Activated gamma-delta T cell (primary cell): ENCODE results near the gene CRTC3.
"Not testable (repeated sequence)": the region's sequence is repeated elsewhere in the genome, so short reads cannot be mapped to it uniquely, and the experiment has no call there.

Experiments used
- DNase-seq: peaks from one replicate; lab custom pipeline; 2025; lab: John Stamatoyannopoulos, UW

The CRTC3 gene

DNA sequence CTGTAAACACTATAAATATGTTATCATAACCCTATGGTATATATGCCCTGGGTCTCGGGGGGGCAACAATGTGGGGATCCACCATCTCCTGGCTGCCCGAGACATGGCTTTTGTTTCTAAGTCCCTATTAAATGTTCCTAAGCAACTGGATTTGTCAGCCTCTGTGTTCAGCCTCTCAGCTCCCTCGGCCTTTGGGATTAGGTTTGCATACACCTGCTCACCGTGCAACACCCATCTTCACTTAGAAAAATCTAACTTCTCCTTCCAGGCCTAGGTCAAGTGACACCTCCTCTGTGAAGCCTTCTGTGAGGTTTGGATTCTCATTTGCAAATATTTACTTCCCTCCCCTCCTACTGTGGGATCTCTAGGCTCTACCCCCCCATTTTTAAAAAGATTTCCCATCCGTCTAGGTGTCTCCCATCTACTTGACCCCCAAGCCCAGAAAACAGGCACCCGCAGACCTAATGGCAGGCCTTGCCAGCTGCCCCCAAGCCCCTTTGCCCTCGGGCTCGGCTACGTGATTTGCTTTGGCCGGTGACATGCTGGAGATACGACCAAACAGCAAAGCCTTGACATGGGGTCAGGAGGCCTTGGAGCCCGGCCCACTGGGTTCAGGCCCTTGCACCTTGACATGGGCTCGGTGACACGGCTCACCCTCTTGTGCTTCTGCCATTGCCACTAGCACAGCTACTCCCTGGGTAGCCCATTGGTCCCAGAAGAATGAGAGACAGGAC lies 121.4 kb downstream of the CRTC3 start:
- no peak for DNase-seq

DNA sequence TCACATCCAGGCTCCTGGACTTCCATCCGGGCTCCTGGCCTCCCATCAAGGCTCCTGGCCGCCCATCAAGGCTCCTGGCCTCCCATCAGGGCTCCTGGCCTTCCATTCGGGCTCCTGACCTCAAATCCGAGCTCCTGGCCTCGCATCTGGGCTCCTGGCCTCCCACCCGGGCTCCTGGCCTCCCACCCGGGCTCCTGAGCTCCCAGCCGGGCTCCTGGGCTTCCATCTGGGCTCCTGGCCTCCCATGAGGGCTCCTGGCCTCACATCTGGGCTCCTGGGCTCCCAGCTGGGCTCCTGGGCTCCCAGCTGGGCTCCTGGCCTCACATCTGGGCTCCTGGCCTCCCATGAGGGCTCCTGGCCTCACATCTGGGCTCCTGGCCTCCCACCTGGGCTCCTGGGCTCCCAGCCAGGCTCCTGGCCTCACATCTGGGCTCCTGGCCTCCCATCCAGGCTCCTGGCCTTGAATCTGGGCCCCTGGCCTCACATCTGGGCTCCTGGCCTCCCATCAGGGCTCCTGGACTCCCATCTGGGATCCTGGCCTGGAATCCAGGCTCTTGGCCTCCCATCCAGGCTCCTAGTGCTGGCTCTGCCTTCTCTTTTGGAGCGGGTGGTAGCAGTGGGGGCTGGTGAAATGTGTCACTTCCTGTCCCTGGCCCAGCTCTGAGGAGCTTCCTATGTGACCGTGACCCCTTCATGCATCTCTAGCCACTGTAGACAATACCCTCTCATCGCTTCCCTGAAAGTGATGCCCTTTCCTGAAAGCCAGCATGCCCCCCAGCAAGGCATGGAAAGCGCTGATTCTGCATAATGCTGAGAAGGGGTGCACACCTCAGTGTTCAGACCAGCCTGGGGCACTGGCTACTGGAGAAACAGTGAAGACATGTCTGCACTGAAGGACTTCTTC lies 124.8 kb downstream of the CRTC3 start:
- no peak for DNase-seq

DNA sequence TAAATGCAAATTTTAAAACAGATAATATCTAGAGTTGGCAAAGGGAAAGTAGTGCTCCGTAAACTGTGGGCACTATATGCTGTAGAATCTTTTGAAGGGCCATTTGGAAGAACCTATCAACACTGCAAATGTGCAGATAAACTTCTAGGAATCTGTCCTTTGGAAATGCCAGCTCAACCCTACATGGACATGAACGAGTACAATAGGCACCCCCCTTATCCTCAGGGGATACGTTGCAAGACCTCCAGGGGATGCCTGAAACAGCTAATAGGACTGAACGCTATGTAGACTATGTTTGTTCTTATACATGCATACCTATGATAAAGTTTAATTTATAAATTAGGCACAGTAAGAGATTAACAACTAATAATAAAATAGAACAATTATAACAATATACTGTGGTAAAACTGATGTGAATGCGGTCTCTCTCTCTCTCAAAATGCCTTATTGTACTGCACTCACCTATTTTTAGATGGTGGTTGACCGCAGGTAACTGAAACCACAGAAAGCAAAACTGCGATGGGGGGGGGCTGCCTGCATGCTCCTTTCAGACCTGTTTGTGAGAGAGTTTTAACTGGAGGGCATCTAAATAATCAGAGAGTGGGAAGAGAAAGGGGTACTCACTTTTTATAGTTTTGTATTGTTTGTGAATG lies 127.9 kb downstream of the CRTC3 start:
- DNase-seq = not testable (repeated sequence)

DNA sequence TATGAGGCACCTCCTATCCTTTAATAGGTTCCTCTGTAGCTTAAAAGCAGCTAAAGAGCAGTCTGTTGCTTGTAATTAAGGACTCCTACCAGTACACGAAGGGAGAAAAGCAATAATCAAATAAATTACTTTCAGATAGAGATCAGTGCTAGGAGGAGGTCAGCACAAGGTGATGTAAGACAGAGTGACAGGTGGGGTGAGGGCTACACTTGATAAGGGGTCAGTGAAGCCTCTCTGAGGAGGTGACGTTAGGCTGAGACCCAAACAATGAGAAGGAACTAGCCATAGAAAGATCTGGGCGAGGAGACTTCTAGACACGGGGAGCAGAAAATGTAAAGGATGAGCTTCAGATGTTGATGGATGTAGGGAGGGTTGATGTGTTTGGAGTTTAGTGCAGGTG lies 129.8 kb downstream of the CRTC3 start:
- no peak for DNase-seq

DNA sequence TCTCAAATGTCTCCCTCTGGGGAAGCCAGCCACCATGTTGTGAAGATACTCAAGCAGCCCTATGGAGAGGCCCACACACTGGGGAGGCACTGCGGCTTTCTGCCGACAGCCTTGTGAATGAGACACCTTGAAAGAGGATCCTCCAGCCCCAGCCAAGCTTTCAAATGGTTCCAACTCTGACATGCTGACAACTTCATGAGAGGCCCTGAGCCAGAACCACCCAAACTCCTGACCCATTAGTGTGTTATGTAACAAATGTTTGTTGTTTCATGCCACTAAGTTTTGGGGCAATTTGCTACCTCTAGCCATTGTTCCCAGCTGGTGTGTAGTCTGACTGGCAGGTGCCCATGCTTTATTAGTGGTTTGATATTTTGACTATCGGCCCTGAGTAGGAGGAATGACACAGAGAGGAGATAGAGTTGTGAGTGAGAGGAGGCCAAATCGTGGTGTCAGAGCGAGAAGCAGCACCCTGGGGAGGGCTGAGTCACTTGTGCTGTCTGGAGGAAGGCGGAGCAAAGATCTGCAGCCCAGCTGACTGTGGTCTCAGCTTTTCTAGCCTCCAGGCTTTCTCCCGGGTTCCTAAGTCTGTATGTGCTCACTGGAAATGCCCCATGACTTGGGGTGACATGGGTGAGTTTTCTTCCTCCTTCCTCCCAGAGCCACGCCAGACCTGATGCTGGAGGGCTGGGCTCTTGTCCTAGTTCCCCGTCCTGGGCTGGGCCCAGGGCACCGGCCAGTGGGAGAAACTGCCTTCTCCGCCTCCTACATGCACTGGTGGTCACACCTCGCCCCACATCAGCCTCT lies 130.7 kb downstream of the CRTC3 start:
- no peak for DNase-seq

DNA sequence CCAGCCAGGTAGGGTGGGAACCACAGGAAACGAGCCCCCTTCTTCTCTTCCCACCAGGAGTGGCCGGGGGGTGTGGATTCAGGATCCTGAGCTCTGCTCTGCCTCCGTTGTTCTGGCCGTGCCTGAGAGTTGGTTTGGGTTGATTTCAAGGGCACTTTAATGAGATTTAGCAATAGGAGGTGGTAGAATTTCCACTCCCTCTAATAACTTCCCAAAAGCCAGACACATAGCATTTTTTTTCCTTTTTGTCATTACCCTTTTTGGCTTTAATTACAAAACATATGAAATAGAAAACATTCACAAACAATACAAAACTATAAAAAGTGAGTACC lies 131.2 kb downstream of the CRTC3 start:
- DNase-seq = not testable (repeated sequence)

DNA sequence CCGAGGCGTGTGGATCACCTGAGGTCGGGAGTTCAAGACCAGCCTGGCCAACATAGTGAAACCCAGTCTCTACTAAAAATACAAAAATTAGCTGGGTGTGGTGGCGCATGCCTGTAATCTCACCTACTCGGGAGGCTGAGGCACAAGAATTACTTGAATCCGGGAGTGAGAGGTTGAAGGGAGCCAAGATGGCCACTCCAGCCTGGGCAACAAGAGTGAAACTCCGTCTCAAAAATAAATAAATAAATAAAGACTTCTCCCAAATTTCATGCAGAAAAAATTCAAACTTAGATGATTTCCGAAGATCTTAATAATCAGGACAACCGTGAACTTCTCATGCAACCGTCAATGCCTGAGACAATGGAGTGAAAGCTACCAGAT lies 134.3 kb downstream of the CRTC3 start:
- not testable (repeated sequence) for DNase-seq

DNA sequence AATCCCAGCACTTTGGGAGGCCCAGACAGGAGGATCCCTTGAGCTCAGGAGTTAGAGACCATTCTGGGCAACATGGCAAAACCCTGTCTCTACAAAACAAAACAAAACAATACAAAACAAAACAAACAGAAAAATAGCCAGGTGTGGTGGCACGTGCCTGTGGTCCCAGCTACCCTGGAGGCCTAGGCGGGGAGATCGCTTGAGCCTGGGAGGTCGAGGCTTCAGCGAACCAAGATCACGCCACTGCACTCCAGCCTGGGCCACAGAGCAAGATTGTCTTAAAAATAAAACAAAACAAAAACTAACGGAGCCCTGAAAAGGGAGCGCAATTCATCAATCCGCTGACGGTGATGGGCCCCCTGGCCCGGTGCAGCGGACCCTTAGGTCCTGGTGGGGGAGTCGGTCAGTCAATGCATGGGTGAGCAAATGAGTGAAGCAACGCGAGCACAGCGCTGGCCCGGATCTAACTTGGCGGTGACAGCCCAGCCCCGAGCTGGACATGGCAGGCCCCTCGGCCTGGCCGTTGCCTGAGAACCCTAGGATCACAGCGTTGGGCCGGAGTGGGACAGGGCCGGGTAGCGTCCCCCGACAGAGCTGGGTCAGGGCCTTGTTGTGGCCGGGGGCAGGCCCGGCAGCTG lies 135.0 kb downstream of the CRTC3 start:
- no peak for DNase-seq

DNA sequence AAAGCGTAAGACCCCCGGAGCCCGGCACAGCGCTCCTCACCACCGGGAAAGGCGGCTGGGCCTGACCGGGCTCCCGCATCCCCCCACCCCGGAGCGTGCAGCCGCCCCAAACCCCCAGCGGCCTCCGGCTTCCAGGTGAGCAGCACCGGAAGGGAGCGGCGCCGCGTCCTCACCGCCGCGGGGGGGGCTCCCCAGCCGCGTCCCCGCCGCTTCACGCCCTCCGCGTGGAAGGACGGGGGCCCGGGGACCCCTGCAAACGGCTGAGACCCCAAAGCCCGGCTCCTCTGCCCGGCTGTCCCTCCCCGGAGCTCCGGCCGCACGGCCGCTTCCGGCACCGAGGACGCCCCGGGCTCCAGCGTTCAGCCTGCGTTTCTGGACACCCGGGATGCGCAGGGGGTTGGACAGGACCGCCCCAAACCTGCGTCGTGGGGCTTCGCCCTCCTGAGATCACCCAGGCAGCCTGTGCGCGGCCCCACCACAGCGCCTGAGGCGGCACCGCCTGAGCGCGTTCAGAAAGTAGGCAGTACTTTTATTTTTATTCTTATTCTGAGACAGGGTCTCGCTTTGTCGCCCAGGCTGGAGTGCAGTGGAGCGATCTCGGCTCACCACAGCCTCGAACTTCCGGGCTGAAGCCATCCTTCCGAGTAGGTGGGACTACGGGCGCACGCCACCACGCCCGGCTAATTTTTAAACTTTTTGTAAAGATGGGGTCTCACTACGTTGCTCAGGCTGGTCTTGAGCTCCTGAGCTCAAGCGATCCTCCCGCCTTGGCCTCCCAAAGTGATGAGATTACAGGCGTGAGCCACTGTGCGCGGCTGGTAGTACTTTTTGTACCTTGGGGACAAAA lies 135.8 kb downstream of the CRTC3 start:
- DNase-seq = no peak

DNA sequence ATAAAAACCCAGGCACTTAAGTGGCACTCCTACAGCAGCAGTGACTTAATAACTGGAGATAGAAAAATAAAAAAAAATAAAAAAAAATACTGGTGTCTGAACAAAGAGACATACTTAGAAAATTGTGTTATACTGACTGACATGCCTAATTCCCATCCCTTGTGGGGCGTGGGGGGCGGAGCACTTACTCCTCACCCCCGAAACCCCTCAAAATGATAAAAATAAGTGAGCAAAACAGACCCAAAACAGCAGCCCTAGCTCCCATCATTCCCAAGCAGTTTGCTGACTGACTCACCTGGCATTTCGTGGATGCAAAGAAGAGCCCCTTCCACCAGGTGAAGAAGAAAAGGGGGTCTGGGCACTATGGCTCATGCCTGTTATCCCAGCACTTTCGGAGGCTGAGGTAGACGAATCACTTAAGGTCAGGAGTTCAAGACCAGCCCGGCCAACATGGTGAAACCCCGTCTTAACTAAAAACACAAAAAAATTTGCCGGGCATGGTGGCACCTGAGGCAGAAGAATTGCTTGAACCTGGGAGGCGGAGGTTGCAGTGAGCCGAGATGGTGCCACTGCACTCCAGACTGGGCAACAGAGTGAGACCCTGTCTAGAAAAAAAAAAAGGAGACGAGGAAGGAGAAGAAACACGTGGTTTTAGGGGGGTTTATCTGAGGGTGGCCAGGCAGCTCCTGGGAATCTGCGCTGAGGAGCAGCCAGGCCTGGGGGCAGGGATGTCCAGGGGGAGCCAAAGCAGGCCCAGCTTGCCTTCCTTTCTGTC lies 136.6 kb downstream of the CRTC3 start:
- DNase-seq = no peak

DNA sequence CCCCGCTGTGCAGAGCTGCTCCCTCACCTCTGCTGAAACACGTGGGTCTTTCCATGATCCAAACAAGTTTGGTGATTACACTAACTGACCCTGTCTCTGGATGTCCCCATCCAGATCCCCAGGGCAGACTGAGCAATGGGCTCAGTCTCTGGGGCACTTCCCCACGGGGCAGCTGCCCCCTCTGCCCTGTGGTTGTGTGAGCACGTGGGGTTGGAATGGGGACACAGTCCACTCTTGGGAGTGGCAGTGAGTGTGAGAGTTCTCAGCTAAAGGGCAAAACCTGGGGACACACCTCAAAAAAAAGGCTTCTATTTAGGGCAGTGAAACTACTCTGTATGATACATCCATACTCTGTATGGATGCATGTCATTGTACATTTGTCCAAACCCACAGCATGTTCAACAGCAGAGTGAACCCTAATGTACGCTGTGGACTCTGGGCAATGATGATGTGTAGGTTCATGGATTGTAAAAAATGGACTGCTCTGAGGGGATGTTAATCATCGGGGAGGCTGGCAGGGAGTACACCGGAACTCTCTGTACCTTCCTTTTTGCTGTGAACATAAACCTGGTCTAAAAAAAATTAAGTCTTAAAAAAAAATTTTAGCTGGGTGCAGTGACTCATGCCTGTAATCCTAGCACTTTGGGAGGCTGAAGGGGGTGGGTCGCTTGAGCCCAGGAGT lies 137.5 kb downstream of the CRTC3 start:
- DNase-seq = no peak

DNA sequence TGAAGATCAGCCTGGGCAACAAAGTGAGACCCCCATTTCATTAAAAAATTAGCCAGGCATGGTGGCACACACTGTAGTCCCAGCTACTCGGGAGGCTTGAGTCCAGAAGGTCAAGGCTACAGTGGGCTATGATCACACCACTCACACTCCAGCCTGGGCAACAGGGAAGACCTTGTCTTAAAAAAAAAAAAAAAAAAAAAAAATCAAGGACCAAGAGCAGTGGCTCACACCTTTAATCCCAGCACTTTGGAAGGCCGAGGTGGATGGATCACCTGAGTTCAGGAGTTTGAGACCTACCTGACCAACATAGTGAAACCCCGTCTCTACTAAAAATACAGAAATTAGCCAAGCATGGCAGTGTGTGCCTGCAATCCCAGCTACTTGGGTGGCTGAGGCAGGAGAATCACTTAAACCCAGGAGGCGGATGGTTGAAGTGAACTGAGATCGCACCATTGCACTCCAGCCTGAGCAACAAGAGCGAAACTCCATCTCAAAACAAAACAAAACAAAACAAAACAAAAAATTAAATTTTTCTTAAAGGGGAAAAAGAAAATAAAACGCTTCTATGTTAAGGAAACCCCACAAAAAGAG lies 138.1 kb downstream of the CRTC3 start:
- not testable (repeated sequence) for DNase-seq

DNA sequence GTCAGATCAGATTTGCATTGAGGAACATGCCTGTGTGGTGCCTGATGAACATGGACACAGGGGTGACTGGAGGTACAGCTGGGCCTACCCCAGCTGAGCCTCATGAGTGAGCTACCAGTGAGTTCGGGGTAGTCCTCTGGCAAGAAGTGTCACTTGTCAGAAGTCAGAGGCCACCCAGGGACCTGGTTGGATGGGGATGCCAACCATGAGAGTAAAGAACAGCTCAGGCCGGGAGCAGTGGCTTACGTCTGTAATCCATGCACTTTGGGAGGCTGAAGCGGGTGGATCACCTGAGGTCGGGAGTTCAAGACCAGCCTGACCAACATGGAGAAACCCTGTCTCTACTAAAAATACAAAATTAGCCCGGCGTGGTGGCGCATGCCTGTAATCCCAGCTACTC lies 140.9 kb downstream of the CRTC3 start:
- DNase-seq = not testable (repeated sequence)

DNA sequence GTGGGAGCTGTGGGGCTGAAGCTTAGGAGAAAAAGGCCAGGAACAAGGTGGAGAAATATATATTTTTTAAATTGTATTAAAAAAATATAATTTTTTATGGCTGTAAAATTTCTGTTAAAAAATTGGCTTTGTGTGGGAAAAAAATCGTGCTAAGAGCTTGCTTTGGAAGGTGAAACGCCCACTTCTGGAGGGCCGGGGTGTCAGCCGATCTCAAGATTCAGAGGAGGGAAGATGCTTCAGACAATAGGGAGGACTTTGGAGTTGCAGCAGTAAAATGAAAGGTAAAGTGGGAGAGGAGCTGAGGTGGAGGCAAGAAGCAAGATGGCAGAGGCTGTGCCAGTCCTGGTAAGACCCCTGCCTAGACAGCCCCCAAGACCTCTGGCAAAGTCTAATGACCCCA lies 141.5 kb downstream of the CRTC3 start:
- DNase-seq = no peak

DNA sequence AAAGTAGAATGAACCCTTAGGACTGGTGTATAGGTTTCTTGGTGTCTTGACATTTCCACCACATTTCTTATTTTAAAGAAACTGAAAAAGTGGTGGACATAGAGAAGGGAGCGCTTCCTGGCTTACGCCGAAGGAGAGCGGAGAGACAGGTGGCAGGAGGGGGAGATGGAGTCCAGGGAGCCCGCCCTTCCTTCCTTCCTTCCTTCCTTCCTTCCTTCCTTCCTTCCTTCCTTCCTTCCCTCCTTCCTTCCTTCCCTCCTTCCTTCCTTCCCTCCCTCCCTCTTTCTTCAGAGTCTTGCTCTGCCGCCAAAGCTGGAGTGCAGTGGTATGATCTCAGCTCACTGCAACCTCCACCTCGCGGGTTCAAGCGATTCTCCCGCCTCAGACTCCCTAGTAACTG lies 143.6 kb downstream of the CRTC3 start:
- not testable (repeated sequence) for DNase-seq

DNA sequence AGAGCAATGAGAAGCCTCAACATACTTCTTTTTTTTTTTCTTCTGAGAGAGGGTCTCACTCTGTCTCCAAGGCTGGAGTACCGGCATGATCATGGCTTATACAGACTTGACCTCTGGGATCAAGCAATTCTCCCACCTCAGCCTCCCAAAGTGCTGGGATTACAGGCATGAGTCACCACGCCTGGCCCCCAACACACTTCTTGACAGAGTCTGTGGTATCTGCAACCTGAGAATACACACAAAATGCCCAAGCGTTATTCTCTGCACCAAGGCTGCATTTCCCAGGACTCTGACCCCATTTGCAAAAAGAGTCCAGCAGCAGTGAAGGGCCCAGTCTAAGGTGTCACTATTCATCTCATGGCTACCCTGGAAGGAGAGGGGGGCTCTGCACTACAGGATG lies 144.8 kb downstream of the CRTC3 start:
- DNase-seq = no peak

DNA sequence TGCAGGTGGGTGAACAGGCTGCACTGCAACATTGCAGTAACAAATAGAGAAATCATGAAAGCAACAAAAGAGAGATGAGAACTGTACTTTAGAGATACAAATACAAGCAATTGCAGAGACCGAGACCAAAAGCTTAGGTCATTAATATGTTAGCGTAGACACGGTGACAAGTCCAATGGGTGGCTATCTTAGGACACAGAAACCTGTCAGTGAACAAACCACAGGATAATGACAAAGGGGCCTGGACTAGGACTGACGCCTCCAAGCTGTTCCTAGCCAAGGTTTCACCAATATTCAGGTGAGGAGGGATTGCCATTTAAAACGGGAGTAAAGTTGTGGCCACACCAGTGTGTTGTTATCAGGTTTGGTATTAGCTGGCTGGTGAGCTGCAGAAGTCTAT lies 145.7 kb downstream of the CRTC3 start:
- no peak for DNase-seq
